Suppressor macrophage treated with lipopolysaccharide for 1 hour (primary cell): ENCODE data around the gene AP3B1.
"Not testable (repeated sequence)": the region's sequence is repeated elsewhere in the genome, so short reads cannot be mapped to it uniquely, and the experiment has no call there.

Experiments used
- DNase-seq, 3 donors: peaks; one replicate each; pipeline ENCODE4 v3.0.0-alpha.2; 2020 to 2022

Gene AP3B1

GRCh38 chr5:78062645-78063044 is 231.9 kb downstream of the AP3B1 start:
- no peak for DNase-seq

DNA sequence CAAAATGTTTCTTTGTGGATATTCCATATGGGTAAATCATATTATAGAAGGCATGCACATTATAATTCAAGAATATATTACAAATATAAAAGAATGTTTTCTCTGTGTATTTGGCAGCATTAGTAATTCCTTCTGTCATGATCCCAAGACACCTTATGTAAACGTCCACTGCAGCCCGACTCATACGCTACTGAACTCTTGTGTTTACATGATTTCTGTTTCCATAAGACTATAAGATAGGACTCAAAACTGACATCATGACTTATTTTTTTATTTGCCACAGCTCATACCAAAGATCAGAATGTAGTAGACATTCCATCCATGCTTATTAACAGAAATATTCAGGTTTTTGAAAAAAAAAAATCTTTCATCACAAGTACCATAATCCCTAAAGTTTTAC is 234.1 kb downstream of the AP3B1 start:
- DNase-seq: no peak

DNA sequence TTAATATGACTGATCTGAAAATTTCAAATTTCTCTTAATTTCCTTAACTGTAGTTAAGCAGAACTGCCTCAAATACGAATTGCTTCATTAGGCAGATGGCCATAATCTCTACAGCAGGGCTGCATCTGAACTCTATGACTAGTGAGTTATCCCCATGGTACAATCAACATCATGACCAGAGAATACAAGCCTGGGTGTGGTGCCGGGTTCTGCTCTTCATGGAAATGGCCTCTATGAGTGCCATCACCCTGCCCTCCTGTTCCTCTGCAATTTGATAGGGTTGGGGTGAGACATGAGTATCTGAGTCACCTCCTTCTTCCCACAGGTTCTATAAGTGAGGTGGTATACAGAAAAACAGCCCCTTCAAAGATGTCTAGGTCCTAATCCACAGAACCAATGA is 235.9 kb downstream of the AP3B1 start:
- DNase-seq: no peak

GRCh38 chr5:78056901-78057514 is 237.5 kb downstream of the AP3B1 start:
- no peak for DNase-seq

GRCh38 chr5:78056053-78056452 is 238.4 kb downstream of the AP3B1 start:
- no peak for DNase-seq

- DNase-seq: no peak
These were observed 243.6 kb downstream of the AP3B1 start for GRCh38 chr5:78050888-78051287.

DNA sequence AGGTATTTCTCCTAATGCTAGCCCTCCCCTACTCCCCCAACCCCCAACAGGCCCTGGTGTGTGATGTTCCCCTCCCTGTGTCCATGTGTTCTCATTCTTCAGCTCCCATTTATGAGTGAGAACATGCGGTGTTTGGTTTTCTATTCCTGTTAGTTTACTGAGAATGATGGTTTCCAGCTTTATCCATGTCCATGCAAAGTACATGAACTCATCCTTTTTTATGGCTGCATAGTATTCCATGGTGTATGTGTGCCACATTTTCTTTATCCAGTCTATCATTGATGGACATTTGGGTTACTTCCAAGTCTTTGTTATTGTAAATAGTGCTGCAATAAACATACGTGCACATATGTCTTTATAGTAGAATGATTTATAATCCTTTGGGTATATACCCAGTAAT is 247.7 kb downstream of the AP3B1 start:
- not testable (repeated sequence) for DNase-seq

GRCh38 chr5:78046006-78046405 is 248.5 kb downstream of the AP3B1 start:
- DNase-seq: no peak

- DNase-seq: no peak
These were observed 252.7 kb downstream of the AP3B1 start for GRCh38 chr5:78041805-78042204.

GRCh38 chr5:78025540-78025939 is 269.0 kb downstream of the AP3B1 start:
- DNase-seq: no peak

GRCh38 chr5:78019744-78020143 is 274.8 kb downstream of the AP3B1 start:
- DNase-seq: no peak

DNA sequence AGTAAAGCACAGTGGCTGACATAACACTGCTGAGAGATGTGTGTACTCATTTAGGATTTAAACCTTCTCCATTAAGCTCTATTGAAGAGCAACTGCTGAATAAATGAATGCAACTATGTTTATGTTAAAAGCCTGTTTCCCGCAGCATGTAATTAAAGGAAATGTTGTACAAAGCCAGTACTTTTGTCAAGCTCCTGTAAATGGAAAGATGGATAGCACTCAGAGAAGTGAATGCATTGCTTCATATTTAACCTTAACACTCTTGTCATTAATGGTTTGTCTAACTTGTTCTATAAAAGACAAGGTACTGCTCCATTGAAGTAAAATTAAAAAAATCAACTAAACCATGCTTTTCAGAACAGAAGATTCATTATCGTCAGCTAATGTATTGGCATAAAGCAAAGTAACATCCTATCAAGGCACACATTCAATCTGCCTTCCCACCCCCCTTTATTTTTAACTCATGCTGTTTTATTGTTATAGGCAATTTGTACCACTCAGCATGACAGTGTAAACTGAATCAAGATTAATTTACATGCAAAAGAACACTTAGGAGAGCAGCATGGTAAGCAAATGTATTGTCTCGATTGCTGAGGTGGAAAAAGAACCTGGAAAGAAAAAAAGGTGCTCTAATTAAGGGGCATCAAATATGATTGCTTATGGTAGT is 277.5 kb downstream of the AP3B1 start:
- no peak for DNase-seq

- no peak for DNase-seq
These were observed 284.5 kb downstream of the AP3B1 start for GRCh38 chr5:78009937-78010527.

DNA sequence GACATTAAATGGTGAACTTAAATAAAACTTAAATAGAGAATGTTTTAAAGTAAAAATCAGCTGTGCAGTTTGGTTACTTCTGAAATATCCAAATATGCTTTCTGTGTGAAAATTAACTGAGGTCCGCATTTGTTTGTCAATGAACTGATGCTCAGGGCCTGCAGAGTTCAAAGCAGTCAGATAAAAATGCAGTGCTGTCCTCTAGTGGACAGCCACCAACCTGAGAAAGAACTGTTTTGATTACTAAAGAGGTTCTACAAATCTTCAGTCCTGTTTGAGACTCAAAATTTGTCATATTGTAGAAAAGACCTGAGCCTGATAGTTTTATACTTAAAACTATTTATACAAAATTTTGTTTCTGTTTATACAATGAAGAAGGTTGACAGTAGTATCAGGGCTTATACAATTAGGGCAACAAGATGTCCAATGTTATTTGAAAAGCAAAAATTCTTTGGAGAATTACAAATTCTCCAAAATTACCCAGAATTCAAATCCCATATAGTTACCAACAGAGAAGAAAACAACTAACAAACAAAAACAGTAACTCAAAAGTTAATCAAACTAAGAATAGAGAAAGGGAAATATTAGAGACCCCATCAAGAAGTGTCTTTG is 286.0 kb downstream of the AP3B1 start:
- DNase-seq: peak; percentile 30 to 55 (median 50)

DNA sequence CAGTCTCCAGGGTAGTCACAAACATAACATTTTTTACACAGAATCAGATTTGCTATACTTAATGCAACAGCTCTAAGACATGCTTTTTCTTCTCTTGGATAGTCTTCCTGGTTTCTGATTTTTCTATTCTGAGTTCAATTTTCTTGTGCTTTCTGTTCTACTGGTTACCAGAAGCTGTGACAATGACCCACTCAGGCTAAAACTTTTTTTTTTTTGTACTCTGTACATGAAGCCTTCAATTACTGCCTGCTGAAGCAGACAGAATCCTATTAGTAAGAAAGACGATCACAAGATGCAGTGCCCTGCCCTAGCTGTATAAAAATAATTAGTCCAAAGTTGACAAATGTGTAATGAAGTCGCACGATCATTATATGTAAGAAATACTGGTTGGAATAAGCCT is 287.3 kb downstream of the AP3B1 start:
- DNase-seq: no peak

GRCh38 chr5:78006449-78006848 is 288.0 kb downstream of the AP3B1 start:
- DNase-seq: no peak

GRCh38 chr5:78005021-78005785 is 289.3 kb downstream of the AP3B1 start:
- DNase-seq: peak; percentile 10 to 37 (median 12)

GRCh38 chr5:78004559-78004958 is 289.9 kb downstream of the AP3B1 start:
- DNase-seq: no peak

- DNase-seq: peak in 1 of 3 donors; percentile 3
These were observed 290.6 kb downstream of the AP3B1 start for GRCh38 chr5:78003919-78004318.

DNA sequence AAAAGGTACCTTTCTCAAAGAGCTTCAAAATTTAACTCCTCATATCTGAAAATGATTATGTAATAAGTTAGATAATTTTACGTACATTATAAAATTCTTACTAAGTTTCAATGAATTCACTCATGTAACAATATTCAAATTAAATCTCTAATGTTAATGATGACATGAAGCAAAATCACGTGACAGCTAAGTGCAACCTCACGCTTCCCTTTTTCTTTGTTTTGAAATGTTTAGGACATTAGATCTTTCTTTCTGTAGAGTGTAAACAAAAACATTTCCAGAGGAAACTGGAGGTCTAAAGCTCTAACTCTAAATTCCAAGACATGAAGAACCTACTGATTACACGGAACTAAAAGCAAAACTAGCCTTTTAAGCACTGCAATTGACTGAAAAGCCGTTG is 291.0 kb downstream of the AP3B1 start:
- DNase-seq: peak; percentile 18 to 38 (median 22)

DNA sequence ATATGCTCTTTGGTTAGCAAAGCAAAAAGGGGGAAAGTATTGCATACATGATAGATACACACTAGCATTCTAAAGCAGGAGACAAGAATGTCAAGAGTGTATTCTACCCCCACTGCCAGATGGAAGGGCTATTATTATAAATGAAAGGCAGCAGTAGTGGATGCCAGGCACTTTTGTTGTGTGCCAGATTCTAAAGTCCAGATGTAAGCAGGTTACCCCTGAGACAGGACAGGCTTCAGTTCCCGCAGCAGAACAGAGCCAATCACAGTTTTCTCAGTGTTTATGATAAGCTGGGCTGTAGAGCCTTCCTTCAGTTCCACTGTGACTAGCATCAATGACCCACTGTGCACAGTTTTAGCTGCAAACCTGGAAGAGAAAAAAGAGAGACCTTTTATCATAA is 291.8 kb downstream of the AP3B1 start:
- DNase-seq: no peak

DNA sequence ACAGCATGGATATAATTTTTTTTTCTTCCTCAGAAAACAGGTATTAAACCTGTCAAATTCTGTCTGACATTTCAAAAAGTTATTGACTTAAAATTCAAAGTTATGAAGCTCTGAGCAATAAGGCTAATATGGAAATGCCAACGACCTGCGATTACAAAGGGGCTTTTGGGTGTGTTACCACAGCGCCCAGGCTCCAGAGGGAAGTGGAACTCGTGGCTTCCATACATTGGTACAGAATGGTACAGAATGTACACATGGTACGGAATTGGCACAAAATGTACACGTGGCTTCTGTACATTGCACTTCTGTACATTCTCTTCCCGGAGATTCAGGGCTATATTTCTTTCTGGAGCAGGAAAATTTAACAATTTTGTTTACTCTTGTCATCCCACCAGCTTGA is 293.3 kb downstream of the AP3B1 start:
- DNase-seq: peak; percentile 30 to 57 (median 41)

GRCh38 chr5:78000191-78000590 is 294.3 kb downstream of the AP3B1 start:
- no peak for DNase-seq
